GM19467 (cell line): ENCODE measurements around the gene NR0B2.

Experiments
- ATAC-seq: cut with Tn5 transposase; IDR thresholded peaks from one replicate; pipeline ENCODE4 v1.9.1; 2021; ENCODE audit warnings: mild to moderate bottlenecking, moderate library complexity; ENCODE audit not compliant: unreplicated experiment

The NR0B2 gene

DNA sequence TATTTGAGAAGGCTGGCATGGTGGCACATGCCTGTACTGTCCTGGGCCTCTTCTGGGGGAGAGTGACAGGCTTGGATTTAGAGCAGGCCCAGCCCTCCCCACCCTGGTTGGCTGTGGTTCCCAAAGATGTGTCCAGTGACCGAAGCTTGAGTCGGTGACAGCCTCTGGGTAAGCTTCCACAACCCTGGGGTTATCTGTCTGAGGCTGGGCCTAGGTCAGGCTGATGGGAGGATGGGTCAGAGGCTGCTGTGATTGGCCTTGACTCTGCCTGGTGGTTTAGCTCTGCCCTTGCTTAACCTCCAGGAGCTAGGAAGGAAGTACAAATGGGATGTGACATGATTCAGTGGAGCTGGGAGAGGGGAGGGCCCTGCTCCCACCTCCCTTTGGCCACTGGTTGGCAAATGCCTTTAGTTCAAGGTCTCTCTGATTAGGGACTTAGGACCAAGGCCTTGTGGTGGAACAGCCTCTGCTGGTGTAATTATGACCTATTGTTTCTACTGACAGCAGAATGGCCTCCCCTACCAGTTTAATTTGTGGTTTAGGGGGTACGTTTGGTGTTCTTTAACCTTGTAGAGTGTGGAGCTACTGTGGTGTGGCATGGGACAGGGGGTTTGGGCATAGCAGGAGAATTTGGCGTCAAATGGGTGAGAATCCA is 24.4 kb upstream of the NR0B2 start:
- no peak for ATAC-seq

DNA sequence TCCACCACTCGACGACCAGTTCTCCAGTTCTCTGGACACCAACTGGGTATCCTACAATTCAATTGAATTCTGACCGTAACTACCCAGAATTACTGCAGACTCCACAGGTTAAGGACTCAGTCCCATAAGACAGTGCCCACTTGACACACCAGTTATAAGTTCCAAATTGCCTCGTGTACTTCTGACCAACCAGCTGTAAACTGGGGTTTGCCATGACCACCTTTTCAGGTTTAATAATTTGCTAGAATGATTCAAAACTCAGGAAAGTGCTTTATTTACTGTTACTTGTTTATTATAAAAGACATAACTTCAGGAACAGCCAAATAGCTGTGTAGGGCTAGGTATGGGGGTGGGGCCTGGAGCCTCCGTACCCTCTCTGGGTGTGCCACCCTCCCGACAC is 23.0 kb upstream of the NR0B2 start:
- ATAC-seq, result no peak

DNA sequence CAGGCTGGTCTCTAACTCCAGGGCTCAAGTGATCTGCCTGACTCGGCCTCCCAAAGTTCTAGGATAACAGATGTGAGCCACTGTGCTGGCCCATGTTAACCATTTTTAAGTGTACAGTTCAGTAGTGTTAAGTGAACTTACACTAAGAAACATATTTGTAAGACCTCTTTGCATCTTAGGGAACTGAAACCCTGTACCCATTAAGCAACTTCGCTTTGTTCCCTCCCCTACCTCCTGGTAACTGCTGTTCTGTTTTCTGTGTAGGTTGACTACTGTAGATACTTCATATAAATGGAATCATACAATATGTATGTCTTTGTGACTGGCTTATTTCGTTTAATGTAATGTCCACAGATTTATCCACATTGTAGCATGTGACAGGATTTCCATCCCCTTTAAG is 18.8 kb upstream of the NR0B2 start:
- ATAC-seq, result no peak

DNA sequence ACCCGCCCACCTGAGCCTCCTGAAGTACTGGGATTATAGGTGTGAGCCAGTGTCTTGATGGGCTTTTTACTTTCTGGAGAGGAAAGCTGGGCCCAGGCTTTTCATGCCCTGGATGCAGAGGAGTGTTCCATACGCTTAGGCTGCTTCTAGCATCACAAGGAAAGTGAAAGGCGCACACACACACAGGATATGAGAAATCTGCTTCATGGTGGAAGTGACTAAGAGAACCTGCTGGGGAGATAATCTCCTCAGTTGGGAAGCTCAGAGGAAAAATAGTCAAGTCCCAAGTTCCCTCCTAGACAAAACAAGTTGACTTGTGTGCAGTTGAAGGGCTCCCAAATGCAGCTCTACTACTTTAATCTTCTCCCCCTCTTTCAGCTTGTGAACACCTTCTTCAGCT is 9.9 kb upstream of the NR0B2 start:
- no peak for ATAC-seq

DNA sequence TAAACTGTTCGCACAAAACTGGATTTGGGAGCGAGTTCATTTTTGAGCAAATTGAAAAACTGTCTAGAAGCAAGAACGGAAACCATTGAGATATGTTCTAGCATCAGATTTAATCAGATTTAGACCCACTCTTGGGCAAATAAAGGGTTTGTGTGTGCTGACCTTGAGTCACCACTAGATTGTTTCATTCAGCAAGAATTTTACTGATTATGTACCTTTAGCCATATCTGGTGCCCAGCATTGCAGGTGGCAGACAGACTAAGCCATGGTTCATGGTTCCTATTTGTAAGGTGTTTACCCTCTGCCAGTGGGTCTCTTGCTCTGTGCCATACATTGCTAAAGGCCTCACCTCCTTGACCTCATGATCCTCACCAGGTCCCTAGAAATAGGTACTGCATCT is 9.1 kb upstream of the NR0B2 start:
- no peak for ATAC-seq

DNA sequence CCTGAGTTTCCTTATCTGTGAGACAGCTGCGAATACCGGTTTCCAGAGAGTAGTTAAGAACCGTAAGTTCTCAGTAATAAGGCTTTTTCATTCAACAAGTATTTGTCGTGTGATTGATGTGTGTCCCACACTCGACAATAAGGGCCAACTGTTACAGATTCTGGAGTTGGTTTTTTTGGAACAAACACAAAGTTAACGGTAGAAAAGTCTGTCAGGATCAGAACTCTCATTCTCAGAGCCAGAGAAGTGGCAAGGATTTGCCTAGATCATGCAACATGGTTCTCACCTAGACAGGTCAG is 8.6 kb upstream of the NR0B2 start:
- ATAC-seq, result no peak

DNA sequence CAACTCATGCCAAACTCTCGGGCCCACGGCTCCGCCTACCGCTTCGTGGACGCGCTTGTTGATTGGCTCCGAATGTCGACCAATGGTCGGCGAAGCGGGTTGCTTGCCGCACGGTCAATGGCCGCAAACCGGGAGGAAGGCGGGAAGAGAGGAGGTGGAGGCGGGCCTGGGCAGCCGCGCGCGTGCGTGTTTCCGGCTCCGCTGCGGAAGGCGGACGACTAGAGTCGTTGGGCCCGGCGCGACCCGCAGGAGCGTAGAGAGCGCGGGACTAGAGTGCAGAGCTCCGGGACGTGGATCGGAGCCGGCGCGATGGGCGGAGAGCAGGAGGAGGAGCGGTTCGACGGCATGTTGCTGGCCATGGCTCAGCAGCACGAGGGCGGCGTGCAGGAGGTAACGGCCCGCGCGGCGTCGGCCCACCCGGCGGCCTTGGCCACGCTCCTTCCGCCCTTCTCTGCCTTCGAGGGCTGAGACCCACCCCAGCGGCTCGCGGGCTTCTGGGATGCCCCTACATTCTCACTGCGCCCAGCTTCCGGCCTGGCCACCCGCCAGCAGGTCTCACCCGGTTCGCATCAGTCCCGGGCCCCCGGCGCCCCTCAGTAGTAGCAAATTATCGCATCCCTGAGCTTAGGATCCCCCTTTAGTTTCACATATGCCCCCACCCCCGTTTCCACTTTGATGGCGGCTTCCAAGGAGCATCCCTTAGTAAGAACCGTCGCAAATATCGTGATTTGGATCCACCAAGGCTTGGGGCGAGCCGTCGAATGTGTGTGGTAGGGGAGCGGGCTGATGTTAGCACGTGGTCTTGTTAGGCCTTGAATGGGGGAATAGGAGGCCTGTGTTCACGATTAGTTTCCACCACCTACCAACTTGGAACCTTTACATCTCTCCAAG is 8.0 kb upstream of the NR0B2 start, which contains the start of gene NUDC:
Gene NUDC (plus strand): TSS at position 204 of the 891 bp plus-strand sequence. CDS start 106 bp downstream, at position 310.
- peak; percentile 93 for ATAC-seq

DNA sequence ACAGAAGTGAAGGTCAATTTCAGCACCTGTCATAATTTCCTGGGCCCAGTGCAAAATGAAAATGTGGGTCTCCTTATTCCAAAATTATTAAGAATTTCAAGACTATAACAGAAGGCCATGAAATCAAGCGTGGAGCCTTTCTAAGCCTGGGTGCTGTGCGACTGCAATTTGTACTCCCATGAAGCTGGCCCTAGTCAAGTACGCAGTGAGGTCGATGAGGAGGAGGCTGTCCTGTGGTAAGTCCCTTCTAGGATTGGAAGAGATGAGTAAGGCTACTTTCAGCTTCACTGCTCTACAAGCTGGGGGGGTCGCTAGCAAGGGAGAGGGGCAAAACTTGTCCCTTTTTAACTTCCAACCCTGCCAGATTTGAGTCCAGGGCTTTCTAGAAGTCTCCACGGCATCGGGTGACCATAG is 7.4 kb upstream of the NR0B2 start:
- ATAC-seq, result no peak

DNA sequence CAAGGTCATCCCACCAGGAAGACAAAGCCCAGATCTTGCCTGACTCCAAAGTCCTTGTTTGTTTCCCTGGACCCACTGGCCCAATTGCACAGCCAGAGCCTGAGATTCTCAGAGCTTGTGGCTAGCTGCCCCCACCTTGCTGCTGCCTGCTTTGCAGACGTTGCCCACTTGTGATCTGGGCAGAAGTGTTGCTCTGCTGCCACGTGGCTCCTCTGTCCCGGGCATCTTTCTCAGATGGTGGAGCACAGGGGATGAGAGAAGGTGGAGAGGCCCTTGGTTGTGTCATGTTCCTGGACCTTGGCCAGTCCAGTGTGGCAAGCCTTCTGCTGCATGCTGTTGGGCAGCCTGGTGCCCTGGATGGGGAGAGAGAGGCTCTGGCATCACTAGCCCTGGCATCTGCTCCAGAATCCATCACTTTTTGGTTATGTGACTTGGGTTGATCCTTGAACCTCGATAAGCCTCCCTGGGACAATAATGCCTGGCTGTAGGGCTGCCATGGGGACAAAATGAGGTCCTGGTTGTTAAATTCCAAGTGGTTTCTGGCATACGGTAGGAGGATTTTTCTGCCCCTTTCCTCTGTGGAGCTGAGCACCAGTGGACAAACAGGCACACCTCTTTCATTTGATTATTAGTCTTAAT is 1.5 kb upstream of the NR0B2 start:
- ATAC-seq, result no peak

DNA sequence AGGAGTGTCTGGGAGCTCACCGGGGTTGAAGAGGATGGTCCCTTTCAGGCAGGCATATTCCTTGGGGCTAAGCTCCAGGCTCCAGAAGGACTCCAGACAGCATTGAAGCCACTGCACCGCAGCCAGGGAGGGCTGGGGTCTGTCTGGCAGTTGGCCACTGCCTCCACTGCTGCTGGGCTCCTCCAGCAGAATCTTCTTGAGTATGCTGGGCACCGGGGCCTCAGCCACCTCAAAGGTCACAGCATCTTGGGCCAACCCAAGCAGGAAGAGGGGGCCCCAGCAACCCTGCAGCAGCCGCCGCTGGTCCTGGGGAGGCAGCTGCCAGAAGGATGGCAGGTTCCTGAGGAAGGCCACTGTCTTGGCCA is 404 bp downstream of the NR0B2 start:
- ATAC-seq, result no peak

DNA sequence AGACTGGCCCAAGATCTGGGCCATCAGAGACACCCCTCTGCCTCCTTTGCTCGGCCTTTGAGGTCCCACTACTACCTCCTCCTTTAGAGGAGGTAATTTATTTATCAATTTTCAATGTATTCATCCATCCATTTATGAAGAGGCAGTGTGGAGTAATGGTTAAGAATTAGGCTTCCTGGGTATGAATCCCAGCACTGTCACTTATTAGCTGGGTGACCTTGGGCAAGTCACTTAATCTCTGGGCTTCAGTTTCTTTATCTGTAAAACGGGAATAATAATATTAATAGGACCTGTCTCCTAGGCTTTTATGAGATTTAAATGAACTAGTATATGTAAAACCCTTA is 1.7 kb downstream of the NR0B2 start:
- no peak for ATAC-seq

DNA sequence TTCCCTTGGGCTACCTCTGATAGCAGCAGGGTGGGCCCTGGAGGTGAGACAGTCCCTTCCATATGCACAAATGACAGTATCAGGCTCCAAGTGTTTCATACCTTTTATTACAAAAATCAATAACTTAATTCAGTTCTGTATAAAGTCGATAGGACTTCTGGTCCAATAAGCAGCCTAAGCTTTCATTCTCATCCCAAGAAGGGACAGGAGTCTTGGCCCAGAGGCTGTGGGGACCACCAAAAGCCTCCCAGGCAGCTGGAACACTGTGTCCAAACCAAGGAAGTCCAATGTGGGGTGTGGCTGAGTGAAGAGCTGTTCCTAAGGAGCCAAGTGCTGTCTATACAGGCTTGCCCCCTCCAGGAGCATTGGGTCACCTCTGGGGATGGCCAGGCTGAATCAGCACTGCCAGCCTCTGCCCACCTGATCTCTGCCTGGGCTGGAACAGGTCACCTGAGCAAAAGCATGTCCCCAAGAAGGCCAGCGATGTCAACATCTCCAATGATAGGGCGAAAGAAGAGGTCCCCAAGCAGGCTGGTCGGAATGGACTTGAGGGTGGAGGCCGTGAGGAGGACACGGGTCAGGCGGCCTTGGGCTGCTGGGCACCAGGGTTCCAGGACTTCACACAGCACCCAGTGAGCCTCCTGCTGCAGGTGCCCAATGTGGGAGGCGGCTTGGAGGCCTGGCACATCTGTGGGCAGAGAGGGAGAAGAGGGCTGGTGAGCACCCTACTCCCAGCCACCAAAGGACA is 2.2 kb downstream of the NR0B2 start:
- no peak for ATAC-seq

DNA sequence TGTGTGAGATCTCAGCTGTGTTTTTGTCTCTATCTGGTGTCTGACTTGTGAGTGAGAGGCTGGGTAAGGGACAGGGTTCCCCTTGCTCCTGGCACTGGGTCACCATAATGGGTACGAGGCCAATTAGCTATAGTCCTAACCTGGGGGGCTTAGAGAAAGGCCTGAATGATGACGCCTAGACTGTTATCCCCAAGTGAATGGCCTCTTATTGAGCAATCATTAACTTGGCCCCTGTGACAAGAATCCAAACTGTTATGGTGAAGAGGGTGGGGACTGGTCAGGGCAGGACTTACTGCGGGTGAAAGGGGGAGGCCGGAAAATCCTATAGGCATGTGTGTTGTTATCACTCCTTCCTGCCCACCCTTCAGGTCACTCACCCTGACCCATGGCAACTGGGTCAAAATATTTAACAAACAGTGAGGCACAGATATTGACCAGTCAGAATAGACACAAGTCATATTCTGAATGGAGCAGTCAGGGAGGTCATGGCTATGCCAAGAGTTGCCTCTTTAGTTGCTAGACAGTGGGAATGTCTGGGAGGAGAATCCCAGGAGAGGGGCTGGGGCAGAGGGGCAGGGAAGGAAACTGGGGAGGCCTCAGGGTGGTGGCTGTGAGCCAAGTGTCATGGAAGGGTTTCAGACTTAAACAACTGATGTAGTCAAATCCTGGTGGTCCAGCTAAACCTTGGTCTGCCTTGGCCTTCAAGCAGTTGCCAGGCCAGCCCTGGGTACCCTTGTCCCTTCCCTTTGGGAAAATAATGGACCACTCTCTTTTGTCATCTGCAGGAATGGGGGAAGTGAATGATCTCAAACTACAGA is 3.2 kb downstream of the NR0B2 start:
- no peak for ATAC-seq

DNA sequence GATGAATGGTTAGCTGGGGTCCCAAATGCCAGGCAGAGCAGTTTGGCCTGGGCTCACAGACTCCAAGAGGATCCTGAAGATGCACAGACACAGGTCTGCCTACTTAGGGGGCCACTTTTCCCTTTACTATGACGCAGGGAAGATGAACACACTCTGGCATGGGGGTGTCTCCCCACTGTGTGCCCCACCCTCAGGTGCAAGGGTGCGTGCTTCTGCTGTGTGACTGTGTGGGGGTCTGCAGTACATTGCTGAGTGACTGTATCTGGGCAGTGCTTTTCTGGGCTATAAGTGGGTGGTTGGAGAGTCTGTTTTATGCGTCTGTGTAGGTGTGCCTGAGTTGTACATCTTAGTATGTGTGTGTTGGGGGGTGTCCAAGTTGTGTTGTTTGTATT is 3.8 kb downstream of the NR0B2 start:
- ATAC-seq, result no peak

DNA sequence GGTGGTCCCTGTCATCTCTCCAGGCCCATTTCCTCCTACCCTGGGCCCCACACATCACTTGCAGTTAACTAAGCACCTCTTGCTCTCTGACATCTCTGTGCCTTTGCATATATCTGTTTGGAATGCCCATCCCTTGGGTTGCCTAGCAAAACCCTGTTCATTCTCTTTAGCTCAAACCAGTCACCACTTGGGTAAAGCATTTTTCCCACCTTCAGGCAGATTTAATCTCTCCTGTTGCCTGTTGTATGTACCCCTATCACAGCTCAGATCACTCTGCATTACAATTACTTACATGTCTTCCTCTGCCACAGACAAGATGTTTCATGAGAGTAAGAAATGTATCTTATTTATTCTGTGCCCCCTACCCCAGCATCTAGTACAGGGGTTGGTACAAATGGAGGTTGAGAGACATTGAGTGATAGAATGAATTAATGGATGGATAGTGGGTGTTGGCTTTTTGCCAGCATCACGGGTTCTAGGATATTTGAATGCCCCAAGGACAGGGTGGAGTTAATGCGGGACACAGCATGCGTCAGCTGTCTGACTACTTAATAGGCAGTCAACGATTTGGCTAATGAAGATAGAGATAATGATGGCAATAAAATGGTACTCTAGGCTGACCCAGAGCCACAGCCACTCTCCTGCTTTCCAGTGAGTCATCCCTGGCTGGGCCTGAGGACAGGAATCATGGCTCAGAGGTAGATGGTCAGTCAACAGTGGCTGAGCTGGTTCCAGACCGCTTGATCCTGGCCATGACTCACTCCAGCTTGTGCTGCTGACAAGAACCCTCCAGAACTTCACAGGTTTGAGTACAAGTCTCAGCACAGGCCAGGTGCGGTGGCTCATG is 6.5 kb downstream of the NR0B2 start:
- ATAC-seq, result no peak

DNA sequence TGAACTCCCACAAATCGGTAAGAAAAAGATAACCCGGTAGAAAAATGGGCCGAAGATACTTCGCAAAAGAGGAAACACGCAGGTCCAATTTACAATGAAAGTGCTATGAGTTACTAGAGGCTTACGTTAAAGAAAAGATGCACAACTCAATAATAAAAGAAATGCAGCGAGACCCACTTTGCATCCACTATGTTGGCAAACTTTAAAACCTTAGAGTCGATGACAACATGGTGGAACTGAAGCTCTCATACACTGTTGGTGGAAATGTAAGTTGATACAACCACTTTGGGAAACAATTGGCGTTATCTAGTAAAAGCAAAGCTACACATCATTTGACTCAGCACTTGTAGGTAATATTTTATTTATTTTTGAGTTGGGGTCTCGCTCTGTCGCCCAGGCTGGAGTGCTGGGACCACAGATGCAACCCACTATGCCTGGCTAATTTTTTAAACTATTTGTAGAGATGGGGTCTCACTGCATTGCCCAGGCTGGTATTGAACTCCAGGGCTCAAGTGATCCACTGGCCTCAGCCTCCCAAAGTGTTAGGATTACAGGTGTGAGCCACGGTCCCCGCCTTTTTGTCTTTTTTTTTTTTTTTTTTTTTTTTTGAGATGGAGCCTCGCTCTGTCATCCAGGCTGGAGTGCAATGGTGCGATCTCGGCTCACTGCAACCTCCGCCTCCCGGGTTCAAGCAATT is 12.8 kb downstream of the NR0B2 start:
- no peak for ATAC-seq

DNA sequence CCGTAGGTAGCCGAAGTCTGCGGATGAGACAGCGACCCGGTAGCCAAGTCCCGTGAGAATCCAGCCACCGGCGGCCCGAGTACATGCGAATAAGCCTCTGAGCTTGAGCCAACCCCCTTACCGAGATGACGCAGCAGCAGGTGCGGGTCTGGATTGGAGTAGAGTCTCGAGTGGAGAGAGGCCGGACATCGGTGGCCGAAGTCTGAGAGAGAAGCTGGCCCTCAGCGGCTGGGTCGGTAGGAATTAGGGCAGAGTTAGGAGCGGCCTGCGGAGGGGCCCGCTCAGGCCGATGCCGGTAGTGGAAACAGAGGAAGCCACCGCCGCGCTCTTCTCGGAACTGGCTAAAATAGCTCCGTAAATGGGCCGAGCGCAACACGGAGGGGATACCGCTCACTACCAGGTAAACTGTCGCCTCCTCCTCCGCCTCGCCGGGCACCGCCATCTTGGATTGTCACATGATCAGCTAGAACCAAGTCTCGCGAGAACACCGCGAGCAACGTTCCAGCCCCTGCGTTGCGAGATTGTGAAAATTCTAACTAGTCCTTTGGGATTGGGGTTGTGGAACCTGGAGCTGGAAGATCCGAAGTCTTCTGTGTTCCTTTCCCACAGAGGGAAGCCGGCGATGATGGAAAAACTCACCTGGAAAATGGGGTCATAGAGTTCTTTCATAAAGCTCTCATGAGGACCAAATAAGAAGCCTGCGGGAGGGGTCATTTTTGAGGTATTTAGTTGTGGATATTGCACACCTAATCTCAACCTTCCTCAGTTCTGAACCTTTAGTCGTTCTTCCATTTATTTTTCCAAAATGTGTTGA is 13.6 kb downstream of the NR0B2 start, which contains the start of gene GPATCH3:
Gene GPATCH3 (minus strand): TSS at position 467 of the 814 bp plus-strand sequence. CDS start 25 bp downstream, at position 442.
- no peak for ATAC-seq

DNA sequence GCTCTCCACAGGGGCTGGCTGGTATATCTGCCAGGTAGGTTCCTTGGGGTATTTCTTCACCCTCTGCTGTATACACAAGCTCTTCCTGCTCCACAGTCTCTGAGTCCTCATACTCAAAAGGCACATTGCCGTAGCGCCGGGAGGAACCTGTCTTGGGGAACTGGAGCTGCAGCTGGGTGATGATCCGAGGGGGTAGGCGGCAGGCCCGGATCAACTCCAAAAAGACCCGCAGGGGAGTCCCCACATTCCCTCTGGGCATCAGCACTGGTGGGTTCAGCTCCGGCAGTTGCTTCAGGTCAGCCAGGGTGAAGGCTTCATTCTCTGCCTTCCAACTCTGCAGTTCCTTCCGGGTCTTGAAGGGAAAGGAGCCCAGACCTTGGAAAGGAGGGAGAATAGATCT is 16.4 kb downstream of the NR0B2 start:
- no peak for ATAC-seq
